Activated CD8-positive, alpha-beta memory T cell treated with anti-CD3 and anti-CD28 coated beads, Interleukin-2, amount 50 U/mL, for 1 hour (primary cell): ENCODE results near the gene LNX2.

Experiments
- DNase-seq: peaks from one replicate; pipeline ENCODE4 v3.0.0-alpha.2; 2020; ENCODE audit errors: extremely low read depth

LNX2 gene

GRCh38 chr13:27607125-27607524, 13.2 kb downstream of the LNX2 start:
- DNase-seq, result no peak

GRCh38 chr13:27605610-27606200, 14.6 kb downstream of the LNX2 start:
- DNase-seq, result no peak

GRCh38 chr13:27605099-27605498, 15.2 kb downstream of the LNX2 start:
- DNase-seq, result no peak

- no peak for DNase-seq
Measured at GRCh38 chr13:27601803-27602202, 18.5 kb downstream of the LNX2 start.

GRCh38 chr13:27601208-27601607, 19.1 kb downstream of the LNX2 start:
- no peak for DNase-seq

- no peak for DNase-seq
Measured at GRCh38 chr13:27600711-27601110, 19.6 kb downstream of the LNX2 start.

- no peak for DNase-seq
Measured at GRCh38 chr13:27599845-27600553, 20.3 kb downstream of the LNX2 start.

GRCh38 chr13:27599096-27599495, 21.2 kb downstream of the LNX2 start:
- no peak for DNase-seq

GRCh38 chr13:27595055-27595811, 25.1 kb downstream of the LNX2 start:
- no peak for DNase-seq

GRCh38 chr13:27593267-27593666, 27.1 kb downstream of the LNX2 start:
- DNase-seq, result no peak

GRCh38 chr13:27592865-27593264, 27.5 kb downstream of the LNX2 start:
- DNase-seq, result no peak

GRCh38 chr13:27588405-27588804, 31.9 kb downstream of the LNX2 start:
- DNase-seq, result no peak

- no peak for DNase-seq
Measured at GRCh38 chr13:27587095-27587746, 33.1 kb downstream of the LNX2 start.

- DNase-seq, result no peak
Measured at GRCh38 chr13:27583645-27584044, 36.7 kb downstream of the LNX2 start.

GRCh38 chr13:27578121-27579030, 42.0 kb downstream of the LNX2 start:
- DNase-seq, result no peak

GRCh38 chr13:27574661-27575060, 45.7 kb downstream of the LNX2 start:
- no peak for DNase-seq

- no peak for DNase-seq
Measured at GRCh38 chr13:27573265-27573664, 47.1 kb downstream of the LNX2 start.

GRCh38 chr13:27572234-27572901, 48.0 kb downstream of the LNX2 start:
- DNase-seq, result no peak

- DNase-seq, result no peak
Measured at GRCh38 chr13:27570906-27571305, 49.4 kb downstream of the LNX2 start.

- no peak for DNase-seq
Measured at GRCh38 chr13:27569405-27569804, 50.9 kb downstream of the LNX2 start.

GRCh38 chr13:27565818-27566217, 54.5 kb downstream of the LNX2 start:
- DNase-seq, result no peak
